ENCODE data around the gene GFOD1. TPM values are rescaled to one million over a fixed set of nuclear protein-coding genes. Genes with fewer than 3 reads are reported as not detected.

The GFOD1 gene
- polyA plus RNA-seq, 1 of the 3 experiments (the other 2 are of a cell fraction) = 1.6 TPM

DNA sequence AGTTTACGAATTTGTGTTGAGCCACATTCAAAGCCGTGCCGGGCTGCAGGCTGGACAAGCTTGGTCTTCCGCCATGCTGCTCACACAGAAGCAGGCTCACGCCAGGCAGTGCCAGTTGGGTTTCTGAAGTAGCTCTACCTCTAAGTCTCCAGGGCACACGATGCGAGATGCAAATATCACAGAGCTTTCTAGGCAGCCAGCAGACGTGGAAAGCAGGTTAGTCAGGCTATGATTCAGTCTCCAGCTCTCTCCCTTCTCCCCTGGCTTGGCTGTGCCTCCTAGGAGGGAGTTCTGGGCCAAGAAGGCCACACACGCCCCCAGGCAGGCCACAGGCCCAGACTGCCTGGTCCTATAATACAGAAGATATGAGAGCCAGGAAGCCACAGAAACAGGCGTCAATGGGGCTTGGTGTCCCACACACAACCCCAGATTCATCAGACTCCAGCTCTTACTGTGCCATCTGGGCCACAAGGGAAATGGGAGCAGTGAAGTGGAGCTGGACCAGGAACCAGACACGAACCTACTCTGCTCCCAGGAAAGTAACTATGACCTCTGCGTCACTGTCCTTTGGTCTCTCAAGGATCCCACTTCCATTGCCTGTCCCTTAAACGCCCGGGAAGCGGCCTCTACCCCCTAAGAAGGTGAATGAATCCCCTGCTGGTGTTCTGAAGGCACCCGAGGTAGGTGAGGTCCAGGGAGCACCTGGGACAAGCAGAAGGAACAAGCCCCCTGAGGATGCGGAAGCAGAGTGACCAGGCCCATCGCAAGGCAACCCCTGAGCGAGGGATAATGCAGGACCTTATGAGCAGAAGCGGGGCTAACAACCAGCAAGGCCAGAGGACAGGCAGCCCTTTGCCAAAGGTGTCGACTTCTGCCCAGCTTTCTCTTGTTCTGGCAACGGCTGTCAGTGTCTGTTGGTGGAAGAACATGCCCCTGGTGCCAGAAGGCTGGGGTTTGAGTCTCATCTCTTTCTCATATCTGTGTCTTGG lies 61.2 kb downstream of the GFOD1 start:
- WGBS (ENCODE audit: low lambda C conversion rate) = 84% methylated on average over 16 of the region's 22 CpGs

DNA sequence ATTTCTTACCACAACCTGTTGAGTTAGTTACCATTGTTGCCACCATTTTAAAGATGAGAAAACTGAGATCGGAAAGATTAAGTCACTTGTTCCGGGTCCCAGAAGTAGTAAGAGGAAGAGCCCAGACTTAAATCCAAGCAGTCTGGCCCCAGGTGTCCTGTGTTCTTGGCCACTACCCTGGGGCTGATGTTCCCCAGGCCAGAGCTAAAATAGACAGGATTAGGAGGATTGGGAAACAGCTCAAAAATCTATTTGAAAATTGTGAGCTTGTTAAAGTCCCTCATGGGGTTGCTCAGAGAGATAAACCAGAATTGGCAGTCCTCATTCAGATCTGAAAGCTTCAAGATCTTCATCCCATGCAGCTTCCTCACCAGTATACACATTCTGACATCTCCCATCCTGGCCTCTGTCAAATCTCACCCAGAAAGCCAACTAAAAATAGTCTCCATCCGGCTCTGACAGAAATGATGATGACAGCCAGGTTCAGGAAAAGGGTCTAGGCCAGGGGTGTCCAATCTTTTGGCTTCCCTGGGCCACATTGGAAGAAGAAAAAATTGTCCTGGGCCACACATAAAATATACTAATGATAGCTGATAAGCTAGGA lies 62.0 kb downstream of the GFOD1 start:
- POLR2A ChIA-PET = no interaction called here
- no peaks in the 10 kb centered on the region for H3K27me3 ChIP-seq (ENCODE audit: insufficient read depth)
- no peak overlapping the region for H3K27ac ChIP-seq (ENCODE audit: low read depth in 2 of 2, low read length in 1 of 2)
- DNase-seq = no peak
- H3K36me3 ChIP-seq (replicated peaks in 1 of 2; ENCODE audit: control insufficient read depth in 1 of 2, insufficient read depth in 2 of 2, low read length in 1 of 2) = no peaks in the 10 kb centered on the region
- TF ChIP-seq RAD21 (IDR thresholded peaks at IDR 0.05; ENCODE audit: low read length) (no peak), CHD2 (IDR thresholded peaks at IDR 0.05; ENCODE audit: low read length, partially characterized antibody) (no peak), TEAD4 (IDR thresholded peaks at IDR 0.05; ENCODE audit: borderline replicate concordance, insufficient read depth) (no peak), EP300 (IDR thresholded peaks at IDR 0.05; ENCODE audit: borderline replicate concordance in 1 of 2, low read depth in 1 of 2, low read length in 1 of 2) (no peak), YY1 (IDR thresholded peaks at IDR 0.05; ENCODE audit: low read depth) (no peak), FOXJ3 (CRISPR knock-in tag; IDR thresholded peaks at IDR 0.05) (no peak), EZH2phosphoT487 (IDR thresholded peaks at IDR 0.05; ENCODE audit: borderline replicate concordance, low read depth) (no peak), GABPA (IDR thresholded peaks at IDR 0.05; ENCODE audit: low read depth) (no peak), POLR2AphosphoS5 (IDR thresholded peaks at IDR 0.05; ENCODE audit: low read depth, low read length) (no peak), MXI1 (IDR thresholded peaks at IDR 0.05; ENCODE audit: low read depth, low read length) (no peak), TCF12 (IDR thresholded peaks at IDR 0.05) (no peak), FOXM1 (IDR thresholded peaks at IDR 0.05; ENCODE audit: low read depth) (no peak)
- TF ChIP-seq, protein P1, sequence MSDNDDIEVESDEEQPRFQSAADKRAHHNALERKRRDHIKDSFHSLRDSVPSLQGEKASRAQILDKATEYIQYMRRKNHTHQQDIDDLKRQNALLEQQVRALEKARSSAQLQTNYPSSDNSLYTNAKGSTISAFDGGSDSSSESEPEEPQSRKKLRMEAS (IDR thresholded peaks at IDR 0.05; ENCODE audit: low read depth) = no peak
- TF ChIP-seq, protein P2, sequence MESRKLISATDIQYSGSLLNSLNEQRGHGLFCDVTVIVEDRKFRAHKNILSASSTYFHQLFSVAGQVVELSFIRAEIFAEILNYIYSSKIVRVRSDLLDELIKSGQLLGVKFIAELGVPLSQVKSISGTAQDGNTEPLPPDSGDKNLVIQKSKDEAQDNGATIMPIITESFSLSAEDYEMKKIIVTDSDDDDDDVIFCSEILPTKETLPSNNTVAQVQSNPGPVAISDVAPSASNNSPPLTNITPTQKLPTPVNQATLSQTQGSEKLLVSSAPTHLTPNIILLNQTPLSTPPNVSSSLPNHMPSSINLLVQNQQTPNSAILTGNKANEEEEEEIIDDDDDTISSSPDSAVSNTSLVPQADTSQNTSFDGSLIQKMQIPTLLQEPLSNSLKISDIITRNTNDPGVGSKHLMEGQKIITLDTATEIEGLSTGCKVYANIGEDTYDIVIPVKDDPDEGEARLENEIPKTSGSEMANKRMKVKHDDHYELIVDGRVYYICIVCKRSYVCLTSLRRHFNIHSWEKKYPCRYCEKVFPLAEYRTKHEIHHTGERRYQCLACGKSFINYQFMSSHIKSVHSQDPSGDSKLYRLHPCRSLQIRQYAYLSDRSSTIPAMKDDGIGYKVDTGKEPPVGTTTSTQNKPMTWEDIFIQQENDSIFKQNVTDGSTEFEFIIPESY (IDR thresholded peaks at IDR 0.05; ENCODE audit: borderline replicate concordance, low read depth) = no peak
- TF ChIP-seq, protein P3, sequence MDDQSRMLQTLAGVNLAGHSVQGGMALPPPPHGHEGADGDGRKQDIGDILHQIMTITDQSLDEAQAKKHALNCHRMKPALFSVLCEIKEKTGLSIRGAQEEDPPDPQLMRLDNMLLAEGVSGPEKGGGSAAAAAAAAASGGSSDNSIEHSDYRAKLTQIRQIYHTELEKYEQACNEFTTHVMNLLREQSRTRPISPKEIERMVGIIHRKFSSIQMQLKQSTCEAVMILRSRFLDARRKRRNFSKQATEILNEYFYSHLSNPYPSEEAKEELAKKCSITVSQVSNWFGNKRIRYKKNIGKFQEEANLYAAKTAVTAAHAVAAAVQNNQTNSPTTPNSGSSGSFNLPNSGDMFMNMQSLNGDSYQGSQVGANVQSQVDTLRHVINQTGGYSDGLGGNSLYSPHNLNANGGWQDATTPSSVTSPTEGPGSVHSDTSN (IDR thresholded peaks at IDR 0.05) = no peak
- TF ChIP-seq, protein P4, sequence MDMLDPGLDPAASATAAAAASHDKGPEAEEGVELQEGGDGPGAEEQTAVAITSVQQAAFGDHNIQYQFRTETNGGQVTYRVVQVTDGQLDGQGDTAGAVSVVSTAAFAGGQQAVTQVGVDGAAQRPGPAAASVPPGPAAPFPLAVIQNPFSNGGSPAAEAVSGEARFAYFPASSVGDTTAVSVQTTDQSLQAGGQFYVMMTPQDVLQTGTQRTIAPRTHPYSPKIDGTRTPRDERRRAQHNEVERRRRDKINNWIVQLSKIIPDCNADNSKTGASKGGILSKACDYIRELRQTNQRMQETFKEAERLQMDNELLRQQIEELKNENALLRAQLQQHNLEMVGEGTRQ (IDR thresholded peaks at IDR 0.05; ENCODE audit: borderline replicate concordance, low read depth, low read length) = no peak
- 48% methylated on average over 3 of the region's 3 CpGs for WGBS (ENCODE audit: low lambda C conversion rate)
- H3K9me2 ChIP-seq = no peaks in the 10 kb centered on the region
- H3K9me3 ChIP-seq = no peaks in the 10 kb centered on the region
- H3K79me2 ChIP-seq (ENCODE audit: insufficient read depth) = no peaks in the 10 kb centered on the region
- peaks cover 11 to 16% of the 10 kb centered on the region in 2 experiments; a peak in 3 of 4 replicates for H3K4me1 ChIP-seq (ENCODE audit: control insufficient read depth in 1 of 2, insufficient read depth in 2 of 2, low read depth in 1 of 2, low read length in 1 of 2)
- H3K9ac ChIP-seq = no peak overlapping the region
- CTCF ChIA-PET = interaction anchor here (0.6 to 1.6 kb wide), 3 partner anchors 12 to 516 kb away, joined by 3 to 4 read pairs (median 4); partner anchors contain the start of gene NOL7
- H4K20me1 ChIP-seq (ENCODE audit: insufficient read depth) = no peaks in the 10 kb centered on the region
- no peak overlapping the region for H2AFZ ChIP-seq (ENCODE audit: low read depth)
- peaks cover 4% of the 10 kb centered on the region for H3F3A ChIP-seq (replicated peaks; ENCODE audit: insufficient read depth)
- H3K4me2 ChIP-seq = no peak overlapping the region
- no peak overlapping the region for H3K4me3 ChIP-seq (ENCODE audit: low read depth in 2 of 2, low read length in 1 of 2)

More for the DNA sequence above, 61.2 kb downstream of the GFOD1 start:
- Histone ChIP-seq H3K79me2 (ENCODE audit: insufficient read depth) (no peaks in the 10 kb centered on the region), H2AFZ (ENCODE audit: low read depth) (no peak overlapping the region), H4K20me1 (ENCODE audit: insufficient read depth) (no peaks in the 10 kb centered on the region), H3K9ac (no peak overlapping the region), H3K27ac (ENCODE audit: low read depth in 2 of 2, low read length in 1 of 2) (no peak overlapping the region), H3F3A (replicated peaks; ENCODE audit: insufficient read depth) (peaks cover 4% of the 10 kb centered on the region), H3K9me3 (no peaks in the 10 kb centered on the region), H3K36me3 (replicated peaks in 1 of 2; ENCODE audit: control insufficient read depth in 1 of 2, insufficient read depth in 2 of 2, low read length in 1 of 2) (no peaks in the 10 kb centered on the region), H3K9me2 (no peaks in the 10 kb centered on the region), H3K4me2 (no peak overlapping the region), H3K4me3 (ENCODE audit: low read depth in 2 of 2, low read length in 1 of 2) (no peak overlapping the region), H3K4me1 (ENCODE audit: control insufficient read depth in 1 of 2, insufficient read depth in 2 of 2, low read depth in 1 of 2, low read length in 1 of 2) (peaks cover 11 to 13% of the 10 kb centered on the region in 2 experiments; a peak in 2 of 4 replicates), H3K27me3 (ENCODE audit: insufficient read depth) (no peaks in the 10 kb centered on the region)
- DNase-seq = no peak
- ChIA-PET CTCF (interaction anchor here (0.6 kb wide), 1 partner anchor 189 kb away, joined by 4 read pairs; the partner anchor contains the start of gene NOL7), POLR2A (no interaction called here)
- TF ChIP-seq RFX5 (IDR thresholded peaks at IDR 0.05; ENCODE audit: low read length) (no peak), FOSL2 (IDR thresholded peaks at IDR 0.05; ENCODE audit: borderline replicate concordance, low read depth) (peak; percentile 20; the same call in 1 of the 2 replicates)
